Liver (tissue), 9 donors: ENCODE data around the gene TMEM178B. TPM values are rescaled to one million over a fixed set of nuclear protein-coding genes. Genes with fewer than 3 reads are reported as not detected.

ENCODE experiments used
- DNase-seq: peaks from one replicate; pipeline ENCODE4 v3.0.0-alpha.2; 2017; ENCODE audit warnings: low spot score
- H3K27ac ChIP-seq, 2 donors: one replicate each; pipeline ENCODE4 v1.7.0; 2013; ENCODE audit warnings: inconsistent platforms in 2 of 2, low read length in 2 of 2, control low read depth in 1 of 2, low read depth in 1 of 2, mild to moderate bottlenecking in 1 of 2
- H3K27me3 ChIP-seq, 4 donors: one replicate each; pipeline versions ENCODE4 v1.6.1 to v1.7.0; 2013; ENCODE audit warnings: low read length in 3 of 4, inconsistent platforms in 1 of 4, mild to moderate bottlenecking in 1 of 4, moderate library complexity in 1 of 4; ENCODE audit not compliant: control insufficient read depth in 4 of 4, insufficient read depth in 4 of 4
- H3K36me3 ChIP-seq, 4 donors: one replicate each; pipeline versions ENCODE4 v1.6.1 to v1.7.0; 2013; ENCODE audit warnings: low read length in 3 of 4, mild to moderate bottlenecking in 3 of 4, low read depth in 1 of 4, moderate library complexity in 1 of 4; ENCODE audit not compliant: control insufficient read depth in 4 of 4, insufficient read depth in 3 of 4
- H3K4me1 ChIP-seq, 4 donors: one replicate each; pipeline versions ENCODE4 v1.6.1 to v1.7.0; 2013; ENCODE audit warnings: low read length in 3 of 4, mild to moderate bottlenecking in 3 of 4, moderate library complexity in 1 of 4; ENCODE audit not compliant: control insufficient read depth in 4 of 4, insufficient read depth in 4 of 4
- H3K4me3 ChIP-seq, 3 donors: one replicate each; pipeline versions ENCODE4 v1.6.1 to v1.7.0; 2013; ENCODE audit warnings: low read length in 3 of 3, control low read depth in 1 of 3, low read depth in 1 of 3, mild to moderate bottlenecking in 1 of 3
- H3K9ac ChIP-seq, 2 donors: one replicate each; pipeline ENCODE4 v1.7.0; 2013; ENCODE audit warnings: low read length in 2 of 2, mild to moderate bottlenecking in 2 of 2, moderate library complexity in 2 of 2, control low read depth in 1 of 2, low read depth in 1 of 2
- H3K9me3 ChIP-seq, 4 donors: one replicate each; pipeline versions ENCODE4 v1.6.1 to v1.7.0; 2013; ENCODE audit warnings: low read length in 3 of 4; ENCODE audit not compliant: control insufficient read depth in 4 of 4
- EGR1 ChIP-seq, 2 donors: IDR thresholded peaks; 2 replicates each; pipeline ENCODE4 v1.6.1; 2016 to 2018; ENCODE audit warnings: antibody characterized with exemption in 2 of 2, low read depth in 2 of 2
- FOXA1 ChIP-seq: IDR thresholded peaks from 2 replicates; pipeline ENCODE4 v1.6.1; 2016; ENCODE audit warnings: antibody characterized with exemption
- FOXA2 ChIP-seq: IDR thresholded peaks from 2 replicates; pipeline ENCODE4 v1.6.1; 2016; ENCODE audit warnings: antibody characterized with exemption
- GABPA ChIP-seq, 2 donors: IDR thresholded peaks in 1 of 2; conservative IDR thresholded peaks in 1 of 2; 2 replicates each; pipeline ENCODE4 v1.6.1; 2016; ENCODE audit warnings: antibody characterized with exemption in 2 of 2, mild to moderate bottlenecking in 1 of 2, moderate library complexity in 1 of 2
- HNF4A ChIP-seq, 2 donors: conservative IDR thresholded peaks; 2 replicates each; pipeline ENCODE4 v1.6.1; 2016; ENCODE audit warnings: antibody characterized with exemption in 2 of 2, mild to moderate bottlenecking in 2 of 2
- HNF4G ChIP-seq: IDR thresholded peaks from 2 replicates; pipeline ENCODE4 v1.6.1; 2016; ENCODE audit warnings: antibody characterized with exemption
- JUND ChIP-seq, 2 donors: IDR thresholded peaks; 2 replicates each; pipeline ENCODE4 v1.6.1; 2016; ENCODE audit warnings: antibody characterized with exemption in 2 of 2
- NR2F2 ChIP-seq: IDR thresholded peaks from 2 replicates; pipeline ENCODE4 v1.6.1; 2016; ENCODE audit warnings: antibody characterized with exemption
- RAD21 ChIP-seq, 2 donors: IDR thresholded peaks; 2 replicates each; pipeline ENCODE4 v1.6.1; 2016; ENCODE audit warnings: antibody characterized with exemption in 2 of 2, mild to moderate bottlenecking in 2 of 2
- RXRA ChIP-seq, 2 donors: IDR thresholded peaks; 2 replicates each; pipeline ENCODE4 v1.6.1; 2017 to 2018; ENCODE audit warnings: antibody characterized with exemption in 2 of 2, mild to moderate bottlenecking in 1 of 2
- SP1 ChIP-seq: IDR thresholded peaks from 2 replicates; pipeline ENCODE4 v1.6.1; 2018; ENCODE audit warnings: antibody characterized with exemption, mild to moderate bottlenecking
- TAF1 ChIP-seq: conservative IDR thresholded peaks from 2 replicates; pipeline ENCODE4 v1.6.1; 2016; ENCODE audit warnings: antibody characterized with exemption, mild to moderate bottlenecking
- YY1 ChIP-seq: IDR thresholded peaks from 2 replicates; pipeline ENCODE4 v1.6.1; 2016; ENCODE audit warnings: antibody characterized with exemption, mild to moderate bottlenecking
- WGBS: extraction: QIAGEN DNeasy Blood & Tissue Kit; methylation state at CpG from one replicate; pipeline ENCODE4 v1.1.7; 2013; 5-methylcytosine and 5-hydroxymethylcytosine counted together
- polyA plus RNA-seq, 2 donors: library from polyadenylated mRNA; stranded (reverse) in 1 of 2; unstranded in 1 of 2; fragments of 200-250 nt in 1 of 2; fragments of >200 nt in 1 of 2; fragmentation: Nextera tagmentation in 1 of 2; extraction: Ambion mirVana in 1 of 2; gene quantifications; one replicate each; pipeline versions ENCODE4 v1.2.1 to v1.2.3, GENCODE V29; 2013 to 2015
- total RNA-seq, 2 donors: library from RNA; depleted of rRNA; stranded (reverse); fragments of >200 nt; gene quantifications; one replicate each; pipeline ENCODE4 v1.2.3, GENCODE V29; 2014
- TF ChIP-seq, protein P1 (sequence below): IDR thresholded peaks from 2 replicates; pipeline ENCODE4 v1.6.1; 2016; ENCODE audit warnings: antibody characterized with exemption
- TF ChIP-seq, protein P2 (sequence below): fragments of 150-350 bp; IDR thresholded peaks from 2 replicates; pipeline ENCODE4 v1.5.1; 2017; ENCODE audit warnings: improper control_type of control experiment, low read depth, low read length; ENCODE audit not compliant: missing input control
- TF ChIP-seq, protein P3 (sequence below): IDR thresholded peaks from 2 replicates; pipeline ENCODE4 v1.6.1; 2016; ENCODE audit warnings: antibody characterized with exemption
- TF ChIP-seq, protein P4 (sequence below): IDR thresholded peaks from 2 replicates; pipeline ENCODE4 v1.6.1; 2016; ENCODE audit warnings: antibody characterized with exemption, mild to moderate bottlenecking
- TF ChIP-seq, protein P5 (sequence below): IDR thresholded peaks from 2 replicates; pipeline ENCODE4 v1.6.1; 2016; ENCODE audit warnings: antibody characterized with exemption
- donor health status: healthy.
- donor health status: healthy.
- donor health status: healthy.
- donor health status: healthy.
- donor health status: healthy.

TMEM178B gene
- total and polyA plus RNA-seq, 4 donors: under 0.01 to 0.02 (median under 0.01) TPM; not detected in 1

DNA sequence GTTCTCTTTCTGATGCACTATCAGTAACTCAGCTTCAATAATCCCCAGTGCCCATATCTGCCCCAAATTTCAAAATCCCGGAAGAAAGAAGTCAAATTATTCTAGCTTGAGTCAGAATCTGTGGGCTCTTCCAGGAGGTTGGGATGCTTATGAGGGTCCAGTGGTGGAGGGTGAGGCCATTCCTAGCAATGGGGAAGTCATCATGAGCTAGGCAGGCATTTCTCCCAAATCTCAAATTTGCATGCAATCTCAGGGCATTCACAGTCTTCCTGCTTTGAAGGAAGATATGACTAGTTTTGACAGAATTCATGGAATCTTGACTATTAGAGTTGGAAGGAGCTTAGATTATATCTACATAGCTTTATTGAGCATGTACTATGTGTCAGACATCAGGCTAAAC lies 313.0 kb downstream of the TMEM178B start:
- DNase-seq: no peak
- no peaks in the 10 kb centered on the region for H3K27me3 ChIP-seq
- no peak for TF ChIP-seq RXRA (IDR thresholded peaks at IDR 0.05)
- H3K27ac ChIP-seq: no peak overlapping the region
- no peaks in the 10 kb centered on the region for H3K36me3 ChIP-seq
- H3K9me3 ChIP-seq: no peaks in the 10 kb centered on the region
- no peak overlapping the region for H3K4me3 ChIP-seq
- H3K4me1 ChIP-seq: no peaks in the 10 kb centered on the region
- no peak overlapping the region for H3K9ac ChIP-seq
- WGBS: 92% methylated on average over 1 of the region's 1 CpG

DNA sequence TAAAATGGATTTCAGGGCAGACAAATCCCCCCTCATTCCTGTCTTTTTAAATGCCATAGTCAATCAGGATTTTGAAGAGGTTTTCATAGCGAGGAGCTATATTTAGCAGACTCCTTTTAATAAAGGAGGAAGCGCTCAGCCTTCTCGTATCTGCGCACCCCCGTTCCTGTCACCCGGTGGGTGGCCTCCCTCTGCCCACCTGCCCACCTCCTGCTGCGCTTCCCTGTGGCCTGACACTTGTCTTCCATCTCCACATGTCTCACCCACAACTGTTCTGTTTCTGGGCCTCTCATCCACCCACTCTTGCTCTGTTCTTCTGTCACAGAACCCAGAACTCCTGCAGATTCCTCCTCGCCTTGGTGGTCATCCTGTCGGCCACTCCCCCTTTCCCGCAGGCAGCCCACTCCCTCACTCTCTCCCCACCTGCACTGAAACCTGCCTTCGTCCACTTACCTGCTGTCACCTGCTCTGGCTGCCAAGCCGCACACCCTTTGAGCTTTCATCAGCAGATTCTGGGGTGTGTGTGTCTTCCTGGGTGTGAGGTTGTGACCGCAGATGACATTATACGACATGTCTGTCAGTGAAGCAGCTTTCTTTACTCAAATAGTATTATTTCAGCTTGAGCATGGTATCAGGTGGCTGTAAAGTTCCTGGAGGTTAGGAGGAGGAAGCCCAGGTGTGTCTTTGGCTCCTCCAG lies 313.8 kb downstream of the TMEM178B start:
- Histone ChIP-seq H3K27ac (no peak overlapping the region), H3K4me3 (no peak overlapping the region), H3K9me3 (no peaks in the 10 kb centered on the region), H3K4me1 (no peaks in the 10 kb centered on the region), H3K27me3 (no peaks in the 10 kb centered on the region), H3K36me3 (no peaks in the 10 kb centered on the region), H3K9ac (no peak overlapping the region)
- TF ChIP-seq, protein P1, sequence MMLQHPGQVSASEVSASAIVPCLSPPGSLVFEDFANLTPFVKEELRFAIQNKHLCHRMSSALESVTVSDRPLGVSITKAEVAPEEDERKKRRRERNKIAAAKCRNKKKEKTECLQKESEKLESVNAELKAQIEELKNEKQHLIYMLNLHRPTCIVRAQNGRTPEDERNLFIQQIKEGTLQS: no peak
- TF ChIP-seq EGR1 (IDR thresholded peaks at IDR 0.05; ENCODE audit: low read depth in 2 of 2) (no peak), HNF4A (conservative IDR thresholded peaks at IDR 0.05) (no peak), RXRA (IDR thresholded peaks at IDR 0.05) (no peak), SP1 (no peak)
- DNase-seq: no peak
- WGBS: 82% methylated on average over 14 of the region's 14 CpGs

DNA sequence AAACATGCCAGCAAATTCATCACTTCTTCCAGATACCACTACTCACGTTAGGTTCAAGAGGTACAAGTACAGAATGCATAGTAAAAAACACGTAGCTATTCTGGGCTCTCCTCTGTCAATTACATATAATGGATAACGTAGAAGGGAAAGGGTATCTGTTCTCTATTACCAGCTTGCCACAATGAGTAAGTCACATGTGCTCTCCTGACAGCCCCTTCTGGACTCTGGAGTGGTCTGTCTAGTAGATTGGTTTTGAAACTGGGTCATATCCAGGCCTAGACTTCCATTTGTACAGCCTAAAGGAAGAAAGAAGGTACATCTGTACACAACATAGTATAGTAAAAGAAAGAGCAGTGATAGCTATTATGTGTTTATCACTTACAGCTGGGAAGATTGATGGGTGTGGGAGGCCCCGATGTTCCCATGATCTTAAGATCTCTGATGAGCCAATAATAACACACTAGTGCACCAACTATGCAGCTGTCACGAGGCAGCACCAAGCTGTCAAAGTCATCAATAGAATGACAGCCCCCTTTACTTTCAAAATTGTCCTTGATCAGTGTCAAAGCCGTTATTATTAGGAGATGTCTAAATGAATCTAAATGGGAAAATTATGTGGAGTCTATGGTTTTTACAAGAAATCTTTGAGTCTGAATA lies 315.4 kb downstream of the TMEM178B start:
- WGBS: 83% methylated on average over 6 of the region's 6 CpGs
- no peak overlapping the region for H3K4me3 ChIP-seq
- no peak overlapping the region for H3K27ac ChIP-seq
- H3K9ac ChIP-seq: no peak overlapping the region
- DNase-seq: no peak
- H3K36me3 ChIP-seq: no peaks in the 10 kb centered on the region
- no peaks in the 10 kb centered on the region for H3K9me3 ChIP-seq
- TF ChIP-seq HNF4A (conservative IDR thresholded peaks at IDR 0.05) (no peak), TAF1 (no peak), JUND (IDR thresholded peaks at IDR 0.05) (no peak), GABPA (IDR thresholded peaks at IDR 0.05 in 1 of 2, conservative IDR thresholded peaks at IDR 0.05 in 1 of 2) (no peak), FOXA2 (no peak), FOXA1 (no peak), NR2F2 (no peak), SP1 (no peak), RXRA (IDR thresholded peaks at IDR 0.05) (no peak), EGR1 (IDR thresholded peaks at IDR 0.05; ENCODE audit: low read depth in 2 of 2) (no peak), HNF4G (no peak), YY1 (no peak), RAD21 (IDR thresholded peaks at IDR 0.05) (no peak)
- TF ChIP-seq, protein P2, sequence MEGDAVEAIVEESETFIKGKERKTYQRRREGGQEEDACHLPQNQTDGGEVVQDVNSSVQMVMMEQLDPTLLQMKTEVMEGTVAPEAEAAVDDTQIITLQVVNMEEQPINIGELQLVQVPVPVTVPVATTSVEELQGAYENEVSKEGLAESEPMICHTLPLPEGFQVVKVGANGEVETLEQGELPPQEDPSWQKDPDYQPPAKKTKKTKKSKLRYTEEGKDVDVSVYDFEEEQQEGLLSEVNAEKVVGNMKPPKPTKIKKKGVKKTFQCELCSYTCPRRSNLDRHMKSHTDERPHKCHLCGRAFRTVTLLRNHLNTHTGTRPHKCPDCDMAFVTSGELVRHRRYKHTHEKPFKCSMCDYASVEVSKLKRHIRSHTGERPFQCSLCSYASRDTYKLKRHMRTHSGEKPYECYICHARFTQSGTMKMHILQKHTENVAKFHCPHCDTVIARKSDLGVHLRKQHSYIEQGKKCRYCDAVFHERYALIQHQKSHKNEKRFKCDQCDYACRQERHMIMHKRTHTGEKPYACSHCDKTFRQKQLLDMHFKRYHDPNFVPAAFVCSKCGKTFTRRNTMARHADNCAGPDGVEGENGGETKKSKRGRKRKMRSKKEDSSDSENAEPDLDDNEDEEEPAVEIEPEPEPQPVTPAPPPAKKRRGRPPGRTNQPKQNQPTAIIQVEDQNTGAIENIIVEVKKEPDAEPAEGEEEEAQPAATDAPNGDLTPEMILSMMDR: no peak
- TF ChIP-seq, protein P3, sequence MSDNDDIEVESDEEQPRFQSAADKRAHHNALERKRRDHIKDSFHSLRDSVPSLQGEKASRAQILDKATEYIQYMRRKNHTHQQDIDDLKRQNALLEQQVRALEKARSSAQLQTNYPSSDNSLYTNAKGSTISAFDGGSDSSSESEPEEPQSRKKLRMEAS: no peak
- TF ChIP-seq, protein P4, sequence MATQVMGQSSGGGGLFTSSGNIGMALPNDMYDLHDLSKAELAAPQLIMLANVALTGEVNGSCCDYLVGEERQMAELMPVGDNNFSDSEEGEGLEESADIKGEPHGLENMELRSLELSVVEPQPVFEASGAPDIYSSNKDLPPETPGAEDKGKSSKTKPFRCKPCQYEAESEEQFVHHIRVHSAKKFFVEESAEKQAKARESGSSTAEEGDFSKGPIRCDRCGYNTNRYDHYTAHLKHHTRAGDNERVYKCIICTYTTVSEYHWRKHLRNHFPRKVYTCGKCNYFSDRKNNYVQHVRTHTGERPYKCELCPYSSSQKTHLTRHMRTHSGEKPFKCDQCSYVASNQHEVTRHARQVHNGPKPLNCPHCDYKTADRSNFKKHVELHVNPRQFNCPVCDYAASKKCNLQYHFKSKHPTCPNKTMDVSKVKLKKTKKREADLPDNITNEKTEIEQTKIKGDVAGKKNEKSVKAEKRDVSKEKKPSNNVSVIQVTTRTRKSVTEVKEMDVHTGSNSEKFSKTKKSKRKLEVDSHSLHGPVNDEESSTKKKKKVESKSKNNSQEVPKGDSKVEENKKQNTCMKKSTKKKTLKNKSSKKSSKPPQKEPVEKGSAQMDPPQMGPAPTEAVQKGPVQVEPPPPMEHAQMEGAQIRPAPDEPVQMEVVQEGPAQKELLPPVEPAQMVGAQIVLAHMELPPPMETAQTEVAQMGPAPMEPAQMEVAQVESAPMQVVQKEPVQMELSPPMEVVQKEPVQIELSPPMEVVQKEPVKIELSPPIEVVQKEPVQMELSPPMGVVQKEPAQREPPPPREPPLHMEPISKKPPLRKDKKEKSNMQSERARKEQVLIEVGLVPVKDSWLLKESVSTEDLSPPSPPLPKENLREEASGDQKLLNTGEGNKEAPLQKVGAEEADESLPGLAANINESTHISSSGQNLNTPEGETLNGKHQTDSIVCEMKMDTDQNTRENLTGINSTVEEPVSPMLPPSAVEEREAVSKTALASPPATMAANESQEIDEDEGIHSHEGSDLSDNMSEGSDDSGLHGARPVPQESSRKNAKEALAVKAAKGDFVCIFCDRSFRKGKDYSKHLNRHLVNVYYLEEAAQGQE: no peak
- TF ChIP-seq, protein P5, sequence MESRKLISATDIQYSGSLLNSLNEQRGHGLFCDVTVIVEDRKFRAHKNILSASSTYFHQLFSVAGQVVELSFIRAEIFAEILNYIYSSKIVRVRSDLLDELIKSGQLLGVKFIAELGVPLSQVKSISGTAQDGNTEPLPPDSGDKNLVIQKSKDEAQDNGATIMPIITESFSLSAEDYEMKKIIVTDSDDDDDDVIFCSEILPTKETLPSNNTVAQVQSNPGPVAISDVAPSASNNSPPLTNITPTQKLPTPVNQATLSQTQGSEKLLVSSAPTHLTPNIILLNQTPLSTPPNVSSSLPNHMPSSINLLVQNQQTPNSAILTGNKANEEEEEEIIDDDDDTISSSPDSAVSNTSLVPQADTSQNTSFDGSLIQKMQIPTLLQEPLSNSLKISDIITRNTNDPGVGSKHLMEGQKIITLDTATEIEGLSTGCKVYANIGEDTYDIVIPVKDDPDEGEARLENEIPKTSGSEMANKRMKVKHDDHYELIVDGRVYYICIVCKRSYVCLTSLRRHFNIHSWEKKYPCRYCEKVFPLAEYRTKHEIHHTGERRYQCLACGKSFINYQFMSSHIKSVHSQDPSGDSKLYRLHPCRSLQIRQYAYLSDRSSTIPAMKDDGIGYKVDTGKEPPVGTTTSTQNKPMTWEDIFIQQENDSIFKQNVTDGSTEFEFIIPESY: no peak
- TF ChIP-seq, protein P1: no peak
- H3K27me3 ChIP-seq: no peaks in the 10 kb centered on the region
- H3K4me1 ChIP-seq: no peaks in the 10 kb centered on the region
